Measurements from ENCODE around the gene PRKCE. TPM values are rescaled to one million over a fixed set of nuclear protein-coding genes. Genes with fewer than 3 reads are reported as not detected.

PRKCE gene
- total and polyA plus RNA-seq, 3 donors from 2014 or later, result 27.4 to 35.8 (median 33.1) TPM

DNA sequence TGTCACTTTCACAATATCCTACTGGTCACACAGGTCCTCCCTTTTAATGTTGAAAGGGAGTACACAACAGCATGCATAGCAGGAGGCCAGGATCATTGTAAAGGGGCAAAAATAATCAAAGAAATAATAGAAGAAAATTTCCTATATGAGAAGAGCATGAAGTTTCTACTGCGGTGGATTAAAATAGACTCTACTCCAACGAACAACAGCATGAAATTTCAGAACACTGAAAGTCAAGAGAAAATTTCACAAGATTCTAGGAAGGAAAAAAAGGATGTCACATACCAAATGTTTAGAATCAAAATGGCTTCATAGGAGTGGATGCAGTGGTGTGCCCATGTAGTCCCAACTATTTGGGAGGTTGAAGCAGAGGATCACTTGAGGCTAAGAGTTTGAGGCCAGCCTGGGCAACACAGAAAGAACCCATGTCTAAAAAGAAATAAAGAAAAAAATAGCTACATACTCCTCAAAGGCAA, 573.7 kb downstream of the PRKCE start:
- Histone ChIP-seq H3K9me3 (no peaks in the 10 kb centered on the region), H3K27me3 (no peaks in the 10 kb centered on the region), H3K4me3 (no peak overlapping the region), H3K27ac (no peak overlapping the region), H3K4me1 (no peaks in the 10 kb centered on the region), H3K36me3 (ENCODE audit: low read depth, missing control alignments) (no peaks in the 10 kb centered on the region)
- 92 to 95% methylated on average over 2 of the region's 2 CpGs for WGBS, 2 donors
- no peak for DNase-seq
- intact Hi-C loops (cut with DNase I; ENCODE audit: low total_unique reads), result loop anchor here (5.0 kb wide), 1 partner anchor 222 kb away; no protein-coding TSS in a partner anchor
- TF ChIP-seq, protein P1, sequence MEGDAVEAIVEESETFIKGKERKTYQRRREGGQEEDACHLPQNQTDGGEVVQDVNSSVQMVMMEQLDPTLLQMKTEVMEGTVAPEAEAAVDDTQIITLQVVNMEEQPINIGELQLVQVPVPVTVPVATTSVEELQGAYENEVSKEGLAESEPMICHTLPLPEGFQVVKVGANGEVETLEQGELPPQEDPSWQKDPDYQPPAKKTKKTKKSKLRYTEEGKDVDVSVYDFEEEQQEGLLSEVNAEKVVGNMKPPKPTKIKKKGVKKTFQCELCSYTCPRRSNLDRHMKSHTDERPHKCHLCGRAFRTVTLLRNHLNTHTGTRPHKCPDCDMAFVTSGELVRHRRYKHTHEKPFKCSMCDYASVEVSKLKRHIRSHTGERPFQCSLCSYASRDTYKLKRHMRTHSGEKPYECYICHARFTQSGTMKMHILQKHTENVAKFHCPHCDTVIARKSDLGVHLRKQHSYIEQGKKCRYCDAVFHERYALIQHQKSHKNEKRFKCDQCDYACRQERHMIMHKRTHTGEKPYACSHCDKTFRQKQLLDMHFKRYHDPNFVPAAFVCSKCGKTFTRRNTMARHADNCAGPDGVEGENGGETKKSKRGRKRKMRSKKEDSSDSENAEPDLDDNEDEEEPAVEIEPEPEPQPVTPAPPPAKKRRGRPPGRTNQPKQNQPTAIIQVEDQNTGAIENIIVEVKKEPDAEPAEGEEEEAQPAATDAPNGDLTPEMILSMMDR (IDR thresholded peaks at IDR 0.05), result no peak
- no peak for TF ChIP-seq POLR2A (IDR thresholded peaks at IDR 0.05)

DNA sequence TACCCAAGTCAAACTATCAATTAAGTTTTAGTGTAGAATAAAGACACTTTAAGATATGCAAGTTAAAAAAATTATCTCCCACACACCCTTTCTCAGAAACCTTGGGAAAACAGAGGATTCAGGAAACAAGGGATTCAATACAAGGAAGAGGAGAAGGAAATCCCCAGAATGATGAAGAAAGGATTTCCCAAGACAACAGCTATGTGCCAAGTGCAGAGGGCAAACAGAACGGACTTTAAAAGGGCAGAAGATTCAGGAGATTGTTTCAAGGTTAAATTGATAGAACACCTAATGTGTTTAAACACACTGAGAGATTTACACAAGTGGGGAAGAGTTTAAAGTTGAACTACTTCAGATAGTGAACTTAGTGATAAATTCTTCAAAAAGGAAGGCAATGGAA, 574.3 kb downstream of the PRKCE start:
- no peak for TF ChIP-seq POLR2A (IDR thresholded peaks at IDR 0.05)
- TF ChIP-seq, protein P1 (IDR thresholded peaks at IDR 0.05), result no peak
- WGBS, 2 donors, result 32 to 45% methylated on average over 1 of the region's 1 CpG
- no peaks in the 10 kb centered on the region for H3K27me3 ChIP-seq
- H3K4me1 ChIP-seq, result no peaks in the 10 kb centered on the region
- no peak overlapping the region for H3K4me3 ChIP-seq
- DNase-seq, result no peak
- no peaks in the 10 kb centered on the region for H3K36me3 ChIP-seq (ENCODE audit: low read depth, missing control alignments)
- intact Hi-C loops (cut with DNase I; ENCODE audit: low total_unique reads), result loop anchor here (5.0 kb wide), 1 partner anchor 222 kb away; no protein-coding TSS in a partner anchor
- H3K27ac ChIP-seq, result no peak overlapping the region
- H3K9me3 ChIP-seq, result no peaks in the 10 kb centered on the region

DNA sequence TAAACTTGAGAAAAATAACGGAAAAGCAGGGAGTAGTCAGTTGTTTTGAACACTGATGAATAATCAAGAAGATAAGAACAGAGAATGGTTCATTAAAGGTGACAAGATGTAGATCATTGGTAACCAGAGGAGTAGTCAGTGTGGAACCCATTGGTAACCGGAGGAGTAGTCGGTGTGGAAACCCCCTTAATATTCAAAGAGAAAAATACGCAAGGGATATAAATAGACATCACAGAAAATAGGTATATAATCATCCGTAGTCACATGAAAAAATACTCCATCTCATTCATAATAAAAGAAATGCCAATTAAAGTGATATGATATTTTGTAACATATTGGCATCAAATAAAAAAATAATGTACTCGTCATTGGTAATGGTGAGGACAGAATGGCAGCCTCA, 575.1 kb downstream of the PRKCE start:
- intact Hi-C loops (cut with DNase I; ENCODE audit: low total_unique reads), result loop anchor here (5.0 kb wide), 1 partner anchor 221 kb away; no protein-coding TSS in a partner anchor
- H3K9me3 ChIP-seq, result no peaks in the 10 kb centered on the region
- no peak for TF ChIP-seq POLR2A (IDR thresholded peaks at IDR 0.05)
- TF ChIP-seq, protein P1 (IDR thresholded peaks at IDR 0.05), result no peak

DNA sequence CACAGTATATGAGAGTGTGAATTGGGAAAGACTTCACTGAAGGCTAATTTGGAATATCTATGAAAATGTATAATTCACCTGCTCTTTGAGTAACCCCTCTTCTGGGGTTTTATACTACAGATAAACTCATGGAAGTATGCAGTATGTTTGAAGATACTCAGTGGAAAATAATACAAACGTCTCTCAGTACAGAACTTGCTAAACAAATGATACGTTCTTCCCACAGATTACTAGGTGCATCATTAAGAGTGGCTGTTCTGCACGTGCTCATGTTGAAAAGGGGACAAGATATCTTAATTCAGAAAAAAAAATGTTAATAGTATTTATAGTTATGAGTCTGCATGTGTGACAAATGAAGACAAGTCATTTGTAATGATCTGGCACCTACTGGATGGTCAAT, 575.5 kb downstream of the PRKCE start:
- TF ChIP-seq, protein P1 (IDR thresholded peaks at IDR 0.05), result no peak
- no peak for TF ChIP-seq POLR2A (IDR thresholded peaks at IDR 0.05)
- H3K4me3 ChIP-seq, result no peak overlapping the region
- WGBS, 2 donors, result 79 to 80% methylated on average over 3 of the region's 3 CpGs
- no peak overlapping the region for H3K27ac ChIP-seq
- no peaks in the 10 kb centered on the region for H3K36me3 ChIP-seq (ENCODE audit: low read depth, missing control alignments)
- H3K9me3 ChIP-seq, result no peaks in the 10 kb centered on the region
- DNase-seq, result no peak
- H3K27me3 ChIP-seq, result no peaks in the 10 kb centered on the region
- intact Hi-C loops (cut with DNase I; ENCODE audit: low total_unique reads), result loop anchor here (5.0 kb wide), 1 partner anchor 220 kb away; no protein-coding TSS in a partner anchor
- no peaks in the 10 kb centered on the region for H3K4me1 ChIP-seq

More for the DNA sequence above, 575.1 kb downstream of the PRKCE start:
- H3K4me3 ChIP-seq, result no peak overlapping the region
- no peak for DNase-seq
- 93% methylated on average over 6 of the region's 6 CpGs for WGBS, 2 donors
- no peaks in the 10 kb centered on the region for H3K4me1 ChIP-seq
- H3K27me3 ChIP-seq, result no peaks in the 10 kb centered on the region
- H3K36me3 ChIP-seq (ENCODE audit: low read depth, missing control alignments), result no peaks in the 10 kb centered on the region
- H3K27ac ChIP-seq, result no peak overlapping the region
